ENCODE measurements around the gene EIF2S3B.
"Not testable (repeated sequence)": the region's sequence is repeated elsewhere in the genome, so short reads cannot be mapped to it uniquely, and the experiment has no call there.

Gene EIF2S3B

GRCh38 chr12:10505620-10506019 is at the start of gene EIF2S3B:
EIF2S3B (plus strand) TSS chr12:10505890; CDS start chr12:10505903, 13 bp downstream.
- TF ChIP-seq POLR2A (IDR thresholded peaks at IDR 0.05; ENCODE audit: low read length) = no peak
- TF ChIP-seq GATA1 (IDR thresholded peaks at IDR 0.05; ENCODE audit: low read depth, low read length) = no peak
- no peak for DNase-seq

- TF ChIP-seq POLR2A (IDR thresholded peaks at IDR 0.05; ENCODE audit: low read length) (no peak), GATA1 (IDR thresholded peaks at IDR 0.05; ENCODE audit: low read depth, low read length) (no peak)
- no peak for DNase-seq
These were observed 48.8 kb upstream of the EIF2S3B start for GRCh38 chr12:10456856-10457255.

- DNase-seq = no peak
- TF ChIP-seq POLR2A (IDR thresholded peaks at IDR 0.05; ENCODE audit: low read length) (no peak), GATA1 (IDR thresholded peaks at IDR 0.05; ENCODE audit: low read depth, low read length) (no peak)
These were observed 47.9 kb upstream of the EIF2S3B start for GRCh38 chr12:10457760-10458159.

GRCh38 chr12:10466311-10466710 is 39.4 kb upstream of the EIF2S3B start:
- DNase-seq = no peak
- TF ChIP-seq GATA1 (IDR thresholded peaks at IDR 0.05; ENCODE audit: low read depth, low read length) (no peak), POLR2A (IDR thresholded peaks at IDR 0.05; ENCODE audit: low read length) (no peak)

- TF ChIP-seq GATA1 (IDR thresholded peaks at IDR 0.05; ENCODE audit: low read depth, low read length) = no peak
- TF ChIP-seq POLR2A (IDR thresholded peaks at IDR 0.05; ENCODE audit: low read length) = no peak
- no peak for DNase-seq
These were observed 36.0 kb upstream of the EIF2S3B start for GRCh38 chr12:10469701-10470100.

- DNase-seq = not testable (repeated sequence)
These were observed 32.9 kb upstream of the EIF2S3B start for GRCh38 chr12:10472808-10473207.

GRCh38 chr12:10481901-10482300 is 23.8 kb upstream of the EIF2S3B start:
- DNase-seq = not testable (repeated sequence)

- not testable (repeated sequence) for DNase-seq
These were observed 18.4 kb upstream of the EIF2S3B start for GRCh38 chr12:10487328-10487727.

GRCh38 chr12:10491766-10492165 is 13.9 kb upstream of the EIF2S3B start:
- no peak for TF ChIP-seq POLR2A (IDR thresholded peaks at IDR 0.05; ENCODE audit: low read length)
- no peak for TF ChIP-seq GATA1 (IDR thresholded peaks at IDR 0.05; ENCODE audit: low read depth, low read length)

GRCh38 chr12:10497602-10498001 is 8.1 kb upstream of the EIF2S3B start:
- no peak for DNase-seq
- TF ChIP-seq POLR2A (IDR thresholded peaks at IDR 0.05; ENCODE audit: low read length) = no peak
- no peak for TF ChIP-seq GATA1 (IDR thresholded peaks at IDR 0.05; ENCODE audit: low read depth, low read length)

More at GRCh38 chr12:10491766-10492165, 13.9 kb upstream of the EIF2S3B start:
- DNase-seq = no peak

GRCh38 chr12:10498042-10498441 is 7.6 kb upstream of the EIF2S3B start:
- no peak for DNase-seq
- no peak for TF ChIP-seq POLR2A (IDR thresholded peaks at IDR 0.05; ENCODE audit: low read length)
- no peak for TF ChIP-seq GATA1 (IDR thresholded peaks at IDR 0.05; ENCODE audit: low read depth, low read length)

GRCh38 chr12:10501030-10501429 is 4.7 kb upstream of the EIF2S3B start:
- TF ChIP-seq GATA1 (IDR thresholded peaks at IDR 0.05; ENCODE audit: low read depth, low read length) (no peak), POLR2A (IDR thresholded peaks at IDR 0.05; ENCODE audit: low read length) (no peak)
- no peak for DNase-seq

- no peak for DNase-seq
- TF ChIP-seq POLR2A (IDR thresholded peaks at IDR 0.05; ENCODE audit: low read length) = no peak
- no peak for TF ChIP-seq GATA1 (IDR thresholded peaks at IDR 0.05; ENCODE audit: low read depth, low read length)
These were observed 2.2 kb upstream of the EIF2S3B start for GRCh38 chr12:10503460-10503859.

GRCh38 chr12:10511756-10512355 is 6.2 kb downstream of the EIF2S3B start:
- DNase-seq = no peak
- TF ChIP-seq POLR2A (IDR thresholded peaks at IDR 0.05; ENCODE audit: low read length) (no peak), GATA1 (IDR thresholded peaks at IDR 0.05; ENCODE audit: low read depth, low read length) (no peak)

GRCh38 chr12:10512798-10513197 is 7.1 kb downstream of the EIF2S3B start:
- DNase-seq = no peak
- no peak for TF ChIP-seq GATA1 (IDR thresholded peaks at IDR 0.05; ENCODE audit: low read depth, low read length)
- TF ChIP-seq POLR2A (IDR thresholded peaks at IDR 0.05; ENCODE audit: low read length) = no peak

GRCh38 chr12:10521555-10521954 is 15.9 kb downstream of the EIF2S3B start:
- TF ChIP-seq POLR2A (IDR thresholded peaks at IDR 0.05; ENCODE audit: low read length) (no peak), GATA1 (IDR thresholded peaks at IDR 0.05; ENCODE audit: low read depth, low read length) (no peak)

More at GRCh38 chr12:10521555-10521954, 15.9 kb downstream of the EIF2S3B start:
- no peak for DNase-seq
